Loucy (cell line): ENCODE data around the gene ANKLE2.

Source experiments
- H2AFZ ChIP-seq: fragments of 200-600 bp; sonication (generic); 2 replicates; pipeline ENCODE4 v1.6.0; 2016; ENCODE audit warnings: antibody characterized with exemption, mild to moderate bottlenecking, low read length, moderate library complexity
- H3F3A ChIP-seq: fragments of 200-600 bp; 2 replicates; pipeline ENCODE4 v1.6.0; 2016; ENCODE audit warnings: antibody characterized with exemption, low read depth, mild to moderate bottlenecking
- H3K27me3 ChIP-seq: fragments of 200-600 bp; sonication (generic); 2 replicates; pipeline ENCODE4 v1.6.1; 2014; ENCODE audit warnings: low read length, mild to moderate bottlenecking; ENCODE audit not compliant: insufficient read depth, poor library complexity, severe bottlenecking
- H3K36me3 ChIP-seq: fragments of 200-600 bp; sonication (generic); 2 replicates; pipeline ENCODE4 v1.6.1; 2016; ENCODE audit warnings: low read length; ENCODE audit not compliant: insufficient read depth
- H3K4me1 ChIP-seq: fragments of 200-600 bp; sonication (generic); 2 replicates; pipeline ENCODE4 v1.5.1; 2014; ENCODE audit warnings: low read length, mild to moderate bottlenecking; ENCODE audit not compliant: insufficient read depth, poor library complexity, severe bottlenecking
- H3K4me2 ChIP-seq: fragments of 200-600 bp; sonication (generic); 2 replicates; pipeline ENCODE4 v1.6.0; 2014; ENCODE audit warnings: antibody characterized with exemption, low read length, low read depth, mild to moderate bottlenecking; ENCODE audit not compliant: poor library complexity, severe bottlenecking
- H3K4me3 ChIP-seq: fragments of 200-600 bp; sonication (generic); 2 replicates; pipeline ENCODE4 v1.5.1; 2014; ENCODE audit warnings: low read length, mild to moderate bottlenecking, mixed read lengths; ENCODE audit not compliant: poor library complexity, severe bottlenecking
- H3K79me2 ChIP-seq: fragments of 200-600 bp; sonication (generic); 2 replicates; pipeline ENCODE4 v1.6.1; 2014; ENCODE audit warnings: low read length; ENCODE audit not compliant: insufficient read depth
- H3K9ac ChIP-seq: fragments of 200-600 bp; sonication (generic); 2 replicates; pipeline ENCODE4 v1.6.0; 2014; ENCODE audit warnings: mild to moderate bottlenecking, low read depth, low read length, moderate library complexity; ENCODE audit not compliant: poor library complexity, severe bottlenecking
- H3K9me2 ChIP-seq: fragments of 200-600 bp; sonication (generic); replicated peaks from 2 replicates; pipeline ENCODE4 v1.6.1; 2016; ENCODE audit warnings: low read depth, low read length, mixed read lengths
- H3K9me3 ChIP-seq: fragments of 200-600 bp; sonication (generic); 2 replicates; pipeline ENCODE4 v1.6.1; 2014; ENCODE audit warnings: mild to moderate bottlenecking, antibody characterized with exemption, low read length, low read depth; ENCODE audit not compliant: insufficient read depth
- H4K20me1 ChIP-seq: fragments of 200-600 bp; sonication (generic); 2 replicates; pipeline ENCODE4 v1.6.0; 2014; ENCODE audit warnings: antibody characterized with exemption, low read length, mild to moderate bottlenecking; ENCODE audit not compliant: insufficient read depth, poor library complexity, severe bottlenecking
- CTCF ChIP-seq: fragments of 200-600 bp; sonication (generic); conservative IDR thresholded peaks from 2 replicates; pipeline ENCODE4 v1.5.1; 2014; ENCODE audit warnings: mild to moderate bottlenecking, antibody characterized with exemption, low read length
- EZH2phosphoT487 ChIP-seq: fragments of 200-600 bp; IDR thresholded peaks from 2 replicates; pipeline ENCODE4 v1.6.1; 2018; ENCODE audit warnings: antibody characterized with exemption, mild to moderate bottlenecking, moderate library complexity, borderline replicate concordance

ANKLE2 gene

GRCh38 chr12:132707241-132707640, 54.4 kb downstream of the ANKLE2 start:
- H3K4me2 ChIP-seq, result no peak overlapping the region
- no peak overlapping the region for H3K4me3 ChIP-seq
- no peaks in the 10 kb centered on the region for H3F3A ChIP-seq
- TF ChIP-seq EZH2phosphoT487 (no peak), CTCF (no peak)
- no peak overlapping the region for H3K9ac ChIP-seq
- H3K4me1 ChIP-seq, result peaks cover 21% of the 10 kb centered on the region
- H3K79me2 ChIP-seq, result peaks cover 24% of the 10 kb centered on the region
- no peak overlapping the region for H2AFZ ChIP-seq
- no peaks in the 10 kb centered on the region for H3K9me3 ChIP-seq
- peaks cover 3% of the 10 kb centered on the region; the same call in 1 of the 2 replicates for H3K36me3 ChIP-seq
- no peaks in the 10 kb centered on the region for H3K9me2 ChIP-seq
- peaks cover 7% of the 10 kb centered on the region for H4K20me1 ChIP-seq
- no peaks in the 10 kb centered on the region for H3K27me3 ChIP-seq

GRCh38 chr12:132703641-132704040, 58.0 kb downstream of the ANKLE2 start:
- Histone ChIP-seq H3K9me3 (no peaks in the 10 kb centered on the region), H3K79me2 (no peaks in the 10 kb centered on the region), H3K9ac (no peak overlapping the region), H3K4me1 (peaks cover 13% of the 10 kb centered on the region), H3F3A (no peaks in the 10 kb centered on the region), H3K4me3 (no peak overlapping the region), H3K9me2 (no peaks in the 10 kb centered on the region), H2AFZ (no peak overlapping the region), H3K4me2 (no peak overlapping the region), H4K20me1 (no peaks in the 10 kb centered on the region), H3K27me3 (no peaks in the 10 kb centered on the region), H3K36me3 (peaks cover 3% of the 10 kb centered on the region; the same call in 1 of the 2 replicates)
- TF ChIP-seq EZH2phosphoT487 (no peak), CTCF (no peak)

- TF ChIP-seq CTCF (peak; percentile 38; the same call in 1 of the 2 replicates), EZH2phosphoT487 (no peak)
Measured at GRCh38 chr12:132702640-132703039, 59.0 kb downstream of the ANKLE2 start.

More at GRCh38 chr12:132702640-132703039, 59.0 kb downstream of the ANKLE2 start:
- peak overlapping the region; percentile 23 for H3K4me2 ChIP-seq
- H3K9me2 ChIP-seq, result no peaks in the 10 kb centered on the region
- H3K9me3 ChIP-seq, result no peaks in the 10 kb centered on the region
- peaks cover 5% of the 10 kb centered on the region; the same call in 1 of the 2 replicates for H3K36me3 ChIP-seq
- H3K4me1 ChIP-seq, result peaks cover 13% of the 10 kb centered on the region
- no peaks in the 10 kb centered on the region for H3K27me3 ChIP-seq
- no peaks in the 10 kb centered on the region for H3F3A ChIP-seq
- no peaks in the 10 kb centered on the region for H4K20me1 ChIP-seq
- no peak overlapping the region for H3K4me3 ChIP-seq
- H2AFZ ChIP-seq, result no peak overlapping the region
- H3K79me2 ChIP-seq, result no peaks in the 10 kb centered on the region
- peak overlapping the region; percentile 22 for H3K9ac ChIP-seq
